NCI-H748 (cell line): ENCODE data around the gene CCDC167.

Experiments used
- DNase-seq: peaks from one replicate; lab custom pipeline; 2025; ENCODE audit not compliant: unreplicated experiment; lab: John Stamatoyannopoulos, UW

The CCDC167 gene

DNA sequence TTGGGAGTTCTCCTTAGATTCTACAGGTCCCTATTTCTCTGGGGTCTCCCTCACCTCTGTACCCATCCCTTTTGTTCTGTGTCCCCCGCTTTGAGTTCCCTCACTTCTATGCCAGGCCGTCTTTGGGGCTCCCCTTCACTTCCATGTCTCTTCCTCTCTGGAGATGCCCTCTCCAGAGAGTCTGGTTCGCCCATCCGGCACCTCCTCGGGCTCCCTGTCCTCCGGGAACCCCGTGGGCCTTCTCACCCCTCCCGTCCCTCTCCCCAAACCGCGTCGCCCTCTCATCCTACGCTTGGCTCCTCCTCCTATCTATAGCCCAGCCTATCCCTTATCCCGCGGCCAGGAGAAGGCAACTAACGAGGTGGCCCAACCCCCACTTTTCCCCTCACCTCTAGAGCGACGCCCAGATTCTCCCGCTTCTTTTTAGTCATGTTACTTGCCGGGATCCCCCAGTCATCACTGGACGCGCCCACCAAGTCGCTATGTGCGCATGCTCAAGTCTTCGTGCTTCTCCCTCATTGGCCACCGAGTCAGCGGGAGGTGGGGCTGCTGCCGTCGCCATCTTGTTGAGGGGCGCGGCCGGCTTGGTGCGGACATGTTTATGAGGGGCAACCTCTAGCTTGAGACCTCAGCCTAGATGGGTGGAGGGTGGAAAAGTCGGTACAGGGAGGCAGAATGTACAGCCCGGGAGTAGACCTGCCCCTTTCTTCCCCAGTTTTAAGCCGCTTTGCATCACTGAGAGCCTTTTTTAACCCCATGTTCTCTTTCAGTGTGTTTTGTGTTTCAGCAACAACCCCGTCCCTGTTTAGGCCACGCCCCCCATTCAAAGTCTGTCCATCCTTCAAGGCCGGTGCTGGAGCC is at the start of gene CCDC167:
CCDC167 (minus strand) TSS at position 461 of the 861 bp plus-strand sequence; CDS start at position 431, 30 bp downstream.
- DNase-seq = peak; percentile 100

- no peak for DNase-seq
Observed at GRCh38 chr6:37549154-37549553, 49.5 kb upstream of the CCDC167 start.

DNA sequence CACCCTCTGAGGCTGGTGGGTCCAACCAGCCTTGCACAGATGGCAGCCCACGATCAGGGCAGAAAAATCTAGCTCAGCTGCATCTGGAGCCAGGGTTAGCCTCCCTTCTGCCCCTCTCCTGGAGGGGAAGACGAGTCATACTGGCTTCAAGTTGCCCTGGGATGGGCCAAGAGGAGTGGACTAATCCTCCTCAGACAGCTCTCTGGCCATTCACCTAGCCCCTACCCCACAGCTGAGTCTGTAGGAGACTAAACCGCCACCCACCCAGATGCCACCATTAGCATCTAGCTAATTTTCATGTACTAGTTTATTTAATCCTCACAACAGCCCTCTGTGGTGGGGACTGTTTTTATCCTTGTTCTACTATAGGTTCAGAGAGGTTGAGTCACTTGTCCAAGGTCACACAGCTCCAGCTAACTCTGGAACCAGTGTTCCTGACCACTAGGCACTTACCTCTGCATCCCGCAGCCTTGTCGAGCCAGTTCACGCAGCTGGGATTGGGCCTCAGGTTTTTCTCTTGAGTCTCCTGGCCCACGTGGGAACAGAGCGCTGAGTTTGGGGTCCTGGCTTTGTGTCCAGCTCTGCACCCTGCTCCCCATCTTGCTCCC is 48.5 kb upstream of the CCDC167 start:
- no peak for DNase-seq

DNA sequence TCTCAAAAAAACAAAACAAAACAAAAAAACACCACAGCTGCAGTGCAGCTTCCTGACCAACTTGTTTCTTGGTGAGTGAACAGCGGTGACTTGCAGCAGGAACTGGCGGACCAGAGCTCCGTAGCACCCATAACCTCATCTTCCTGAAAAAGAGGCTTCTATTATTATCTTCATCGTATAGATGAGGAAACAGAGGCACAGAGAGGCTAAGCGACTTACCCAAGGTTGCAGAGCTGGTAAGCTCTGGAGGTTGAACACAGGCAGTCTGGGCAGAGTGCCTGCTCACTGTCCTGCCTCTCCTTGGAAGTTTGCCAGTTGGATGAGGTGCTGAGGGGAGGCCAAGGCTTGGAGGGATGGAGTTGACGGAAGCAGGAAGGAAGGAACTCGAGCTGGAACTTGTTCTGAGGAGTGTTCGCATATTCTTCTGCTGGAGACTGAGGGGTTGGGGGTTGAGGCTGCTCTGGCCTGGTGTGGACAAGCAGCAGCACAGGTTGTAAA is 47.9 kb upstream of the CCDC167 start:
- peak; percentile 23 for DNase-seq

- no peak for DNase-seq
Observed at GRCh38 chr6:37546141-37546871, 46.6 kb upstream of the CCDC167 start.

- DNase-seq = no peak
Observed at GRCh38 chr6:37544530-37544929, 44.8 kb upstream of the CCDC167 start.

- no peak for DNase-seq
Observed at GRCh38 chr6:37543361-37543760, 43.7 kb upstream of the CCDC167 start.

GRCh38 chr6:37541346-37541745 is 41.7 kb upstream of the CCDC167 start:
- no peak for DNase-seq

- no peak for DNase-seq
Observed at GRCh38 chr6:37540390-37540789, 40.7 kb upstream of the CCDC167 start.

GRCh38 chr6:37540029-37540352 is 40.3 kb upstream of the CCDC167 start:
- no peak for DNase-seq

- DNase-seq = no peak
Observed at GRCh38 chr6:37539171-37540028, 39.7 kb upstream of the CCDC167 start.

DNA sequence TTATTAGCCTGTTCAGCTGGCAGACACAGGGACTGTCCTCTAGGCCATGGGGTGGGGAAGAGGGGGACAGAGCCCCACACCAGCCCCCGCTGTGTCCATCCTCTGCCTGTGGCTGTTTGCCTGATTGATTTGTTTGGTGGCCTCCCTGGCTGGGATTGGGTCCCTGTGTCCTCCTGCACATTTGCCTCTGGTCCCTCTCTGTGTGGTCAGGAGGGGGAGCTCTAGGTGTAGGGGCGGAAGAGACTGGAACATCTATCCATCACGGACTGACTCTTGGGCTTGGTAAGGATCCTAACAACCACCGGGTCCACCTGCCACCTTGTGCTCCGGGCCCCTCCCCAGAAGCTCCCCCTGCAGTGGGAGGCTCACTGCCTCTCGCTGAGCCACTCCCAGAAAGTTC is 38.4 kb upstream of the CCDC167 start:
- peak; percentile 48 for DNase-seq

DNA sequence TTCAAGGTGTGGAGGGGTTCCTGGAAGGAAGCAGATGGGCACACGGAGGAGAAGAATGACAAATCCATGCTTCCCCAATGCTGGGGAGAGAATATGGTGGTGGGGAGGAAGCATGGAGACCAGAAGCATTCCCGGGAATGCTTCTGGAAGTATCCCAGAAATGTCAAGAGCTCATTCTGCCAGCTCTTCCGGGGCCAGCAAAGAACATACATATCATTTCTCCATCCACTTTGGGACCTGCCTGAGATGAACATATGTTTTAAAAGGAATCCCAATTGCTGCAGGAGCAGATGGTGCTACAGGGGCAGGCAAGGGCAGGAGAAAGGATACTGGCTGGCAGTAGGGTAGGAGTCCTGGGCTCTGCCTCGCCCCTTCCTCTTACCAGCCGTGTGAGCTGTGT is 37.9 kb upstream of the CCDC167 start:
- no peak for DNase-seq

- DNase-seq = peak; percentile 22
Observed at GRCh38 chr6:37536491-37537190, 36.9 kb upstream of the CCDC167 start.

DNA sequence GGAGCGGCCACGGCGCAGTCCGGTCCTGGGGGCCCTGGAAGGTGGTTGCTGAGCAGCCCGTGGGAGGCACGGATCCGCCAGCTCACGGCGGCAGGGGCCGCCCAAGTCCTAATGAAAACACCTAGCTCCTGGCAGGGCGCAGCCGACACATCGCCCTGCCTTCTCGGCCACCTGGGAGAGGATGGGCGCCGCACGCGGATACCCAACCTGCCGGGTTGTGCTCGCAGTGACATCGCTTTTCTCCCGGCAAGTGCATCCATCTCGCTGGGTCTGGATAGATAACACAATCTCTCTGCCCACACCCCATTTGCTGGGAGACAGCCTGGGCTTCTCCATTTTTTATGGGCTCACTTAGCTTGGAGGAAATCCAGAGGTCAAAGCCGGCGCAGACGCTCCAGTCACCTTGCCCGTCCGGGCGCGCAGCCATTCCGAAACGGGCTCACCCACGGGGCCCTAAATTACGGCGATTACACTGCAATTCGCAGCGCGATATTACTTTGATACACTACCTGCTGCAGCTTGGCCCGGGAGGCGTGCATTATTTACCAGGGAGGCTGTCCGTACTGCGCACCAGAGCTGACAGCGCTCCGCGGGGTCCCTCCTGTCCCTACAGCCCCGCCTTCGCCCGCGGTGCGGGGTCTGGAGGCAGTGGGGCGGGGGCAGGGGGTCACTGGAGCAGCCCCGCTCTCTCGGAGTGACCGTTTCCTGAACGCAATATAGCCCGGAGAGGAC is 36.2 kb upstream of the CCDC167 start:
- peak; percentile 52 for DNase-seq

- DNase-seq = no peak
Observed at GRCh38 chr6:37535428-37535758, 35.7 kb upstream of the CCDC167 start.

DNA sequence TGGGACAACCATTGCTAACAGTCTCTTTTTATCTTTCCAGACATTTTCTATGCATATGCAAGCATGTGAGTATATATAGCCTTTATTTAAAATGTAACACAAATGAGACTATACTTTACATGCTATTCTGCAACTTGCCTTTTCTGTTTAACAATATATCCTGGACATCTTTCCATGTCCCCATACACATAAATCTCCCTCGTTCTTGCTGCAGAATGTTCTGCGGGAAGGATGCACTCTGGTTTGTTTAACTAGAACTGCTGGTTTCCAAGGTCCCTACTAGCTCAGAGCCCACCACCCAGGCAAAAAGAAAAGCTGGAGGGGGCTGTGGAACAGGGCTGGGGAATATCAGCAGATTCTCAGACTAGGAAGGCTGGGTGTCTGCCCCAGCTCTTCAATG is 35.2 kb upstream of the CCDC167 start:
- no peak for DNase-seq

DNA sequence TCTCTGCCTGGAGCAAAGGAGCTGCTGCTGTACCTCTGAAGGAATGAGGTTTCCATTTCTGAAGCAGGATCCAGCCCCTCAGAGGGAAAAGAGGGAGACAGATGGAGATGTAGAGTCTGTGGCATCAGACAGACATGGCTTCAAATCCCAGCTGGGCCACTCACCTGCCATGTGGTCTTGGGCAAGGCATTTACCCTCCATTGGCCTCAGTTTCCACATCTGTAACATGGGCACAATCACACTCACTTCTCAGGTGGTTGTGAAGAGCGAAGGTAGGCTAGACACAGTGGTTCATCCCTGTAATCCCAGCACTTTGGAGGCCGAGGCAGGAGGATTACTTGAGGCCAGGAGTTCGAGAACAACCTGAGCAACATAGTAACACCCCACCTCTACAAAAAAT is 32.4 kb upstream of the CCDC167 start:
- no peak for DNase-seq

DNA sequence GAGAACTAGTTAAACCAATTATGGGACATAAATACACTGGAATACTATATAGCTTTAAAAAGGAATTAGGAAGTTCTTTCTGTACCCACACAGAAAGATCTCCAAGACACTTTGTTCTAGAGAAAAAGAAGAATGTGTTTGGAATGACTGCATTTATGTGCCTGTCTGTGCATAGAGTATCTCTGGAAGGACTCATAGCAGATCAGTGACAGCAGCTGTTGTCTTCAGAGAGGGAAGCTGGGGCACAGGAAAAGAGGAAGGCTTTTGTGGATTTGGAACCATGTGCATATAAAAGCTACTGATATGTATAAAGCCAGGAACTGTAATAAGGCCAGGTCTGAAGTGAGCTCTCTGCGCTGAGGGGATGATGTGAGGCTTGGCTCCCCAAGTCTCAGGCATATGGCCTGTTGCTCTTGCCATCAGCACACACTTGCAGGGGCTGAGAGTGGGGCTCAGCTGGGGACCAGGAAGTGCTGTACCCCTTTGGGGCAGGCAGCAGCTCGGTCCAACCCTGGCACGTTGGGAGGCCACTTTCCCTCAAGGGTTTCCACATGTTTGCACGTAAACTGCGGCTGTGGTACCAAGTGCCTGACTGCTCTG is 31.8 kb upstream of the CCDC167 start:
- DNase-seq = no peak
